IPS-11a (cell line): ENCODE data around the gene SORCS2.
"Not testable (repeated sequence)": the region's sequence is repeated elsewhere in the genome, so short reads cannot be mapped to it uniquely, and the experiment has no call there.

Experiments used
- H3K4me3 ChIP-seq: one replicate; pipeline ENCODE4 v1.5.1; 2013; ENCODE audit warnings: low read depth, low read length, control low read depth

The SORCS2 gene

GRCh38 chr4:7433376-7434140 is 241.2 kb downstream of the SORCS2 start:
- no peak overlapping the region for H3K4me3 ChIP-seq

- H3K4me3 ChIP-seq, result no peak overlapping the region
These were observed 241.9 kb downstream of the SORCS2 start for GRCh38 chr4:7434141-7434765.

- no peak within 1 kb of the TSS for H3K4me3 ChIP-seq
These were observed 242.4 kb downstream of the SORCS2 start, which contains the start of gene PSAPL1 for GRCh38 chr4:7434766-7435150. Gene PSAPL1 (minus strand): TSS chr4:7434930. CDS start chr4:7434879, 51 bp downstream.

GRCh38 chr4:7435471-7436061 is 243.2 kb downstream of the SORCS2 start:
- H3K4me3 ChIP-seq, result no peak overlapping the region

GRCh38 chr4:7436256-7436655 is 243.9 kb downstream of the SORCS2 start:
- H3K4me3 ChIP-seq, result no peak overlapping the region

- H3K4me3 ChIP-seq, result no peak overlapping the region
These were observed 247.4 kb downstream of the SORCS2 start for GRCh38 chr4:7439699-7440098.

- H3K4me3 ChIP-seq, result no peak overlapping the region
These were observed 248.9 kb downstream of the SORCS2 start for GRCh38 chr4:7441201-7441600.

GRCh38 chr4:7442574-7443162 is 250.3 kb downstream of the SORCS2 start:
- H3K4me3 ChIP-seq, result no peak overlapping the region

- no peak overlapping the region for H3K4me3 ChIP-seq
These were observed 252.0 kb downstream of the SORCS2 start for GRCh38 chr4:7444314-7444713.

- no peak overlapping the region for H3K4me3 ChIP-seq
These were observed 252.4 kb downstream of the SORCS2 start for GRCh38 chr4:7444731-7445130.

GRCh38 chr4:7447236-7447635 is 254.9 kb downstream of the SORCS2 start:
- no peak overlapping the region for H3K4me3 ChIP-seq

GRCh38 chr4:7448036-7448435 is 255.7 kb downstream of the SORCS2 start:
- no peak overlapping the region for H3K4me3 ChIP-seq

GRCh38 chr4:7450775-7451433 is 258.6 kb downstream of the SORCS2 start:
- H3K4me3 ChIP-seq, result no peak overlapping the region

GRCh38 chr4:7451434-7451789 is 259.1 kb downstream of the SORCS2 start:
- no peak overlapping the region for H3K4me3 ChIP-seq

- no peak overlapping the region for H3K4me3 ChIP-seq
These were observed 259.5 kb downstream of the SORCS2 start for GRCh38 chr4:7451800-7452199.

GRCh38 chr4:7452802-7453201 is 260.5 kb downstream of the SORCS2 start:
- H3K4me3 ChIP-seq, result not testable (repeated sequence)

- no peak overlapping the region for H3K4me3 ChIP-seq
These were observed 265.1 kb downstream of the SORCS2 start for GRCh38 chr4:7457201-7458065.

- no peak overlapping the region for H3K4me3 ChIP-seq
These were observed 265.7 kb downstream of the SORCS2 start for GRCh38 chr4:7458066-7458425.

- H3K4me3 ChIP-seq, result no peak overlapping the region
These were observed 266.1 kb downstream of the SORCS2 start for GRCh38 chr4:7458477-7458876.

GRCh38 chr4:7459471-7459870 is 267.1 kb downstream of the SORCS2 start:
- no peak overlapping the region for H3K4me3 ChIP-seq
